HEK293T (cell line): Measurements from ENCODE around the gene SH3GLB2.

ENCODE experiments used
- FOXA1 ChIP-seq: fragments of 450-650 bp; IDR thresholded peaks from 2 replicates; pipeline ENCODE4 v1.6.1; 2016; ENCODE audit warnings: mild to moderate bottlenecking
- FOXM1 ChIP-seq: fragments of 450-650 bp; IDR thresholded peaks from 2 replicates; pipeline ENCODE4 v1.6.1; 2017; ENCODE audit warnings: mild to moderate bottlenecking, borderline replicate concordance
- L3MBTL2 ChIP-seq: fragments of 450-650 bp; conservative IDR thresholded peaks from 2 replicates; pipeline ENCODE4 v1.6.1; 2016; ENCODE audit warnings: mild to moderate bottlenecking
- SP1 ChIP-seq: fragments of 450-650 bp; IDR thresholded peaks from 2 replicates; pipeline ENCODE4 v1.6.1; 2017
- SUZ12 ChIP-seq: fragments of 450-650 bp; IDR thresholded peaks from 2 replicates; pipeline ENCODE4 v1.6.1; 2016; ENCODE audit warnings: mild to moderate bottlenecking

DNA sequence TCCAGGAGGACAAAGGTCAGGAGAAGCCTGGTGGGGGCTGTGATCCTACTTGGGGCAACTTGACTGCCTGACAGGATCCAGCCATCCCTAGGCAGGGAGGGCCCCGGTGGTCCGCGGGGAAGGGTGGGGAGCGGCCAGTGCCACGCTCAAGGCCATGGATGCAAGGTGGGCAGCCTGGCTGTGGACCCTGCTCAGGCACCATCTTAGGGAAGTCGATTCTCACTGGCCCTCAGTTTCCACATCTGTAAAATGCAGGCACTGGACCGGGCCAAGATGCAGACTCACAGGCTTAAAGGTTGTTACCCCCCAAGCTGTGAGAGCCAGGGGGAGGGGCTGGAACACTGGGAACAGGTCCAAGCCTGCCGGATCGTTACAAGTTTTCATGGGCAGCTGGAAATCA, 44.0 kb upstream of the SH3GLB2 start:
- TF ChIP-seq FOXA1 (no peak), FOXM1 (no peak), L3MBTL2 (no peak), SP1 (no peak), SUZ12 (no peak)
